HEK293T (cell line): ENCODE data around the gene SERTAD1.

Experiments
- FOXM1 ChIP-seq: fragments of 450-650 bp; IDR thresholded peaks from 2 replicates; pipeline ENCODE4 v1.6.1; 2017; ENCODE audit warnings: mild to moderate bottlenecking, borderline replicate concordance
- HDGF ChIP-seq: fragments of 450-650 bp; IDR thresholded peaks from 2 replicates; pipeline ENCODE4 v1.6.1; 2017; ENCODE audit warnings: antibody characterized with exemption, borderline replicate concordance
- L3MBTL2 ChIP-seq: fragments of 450-650 bp; conservative IDR thresholded peaks from 2 replicates; pipeline ENCODE4 v1.6.1; 2016; ENCODE audit warnings: mild to moderate bottlenecking
- LEF1 ChIP-seq: fragments of 450-650 bp; IDR thresholded peaks from 2 replicates; pipeline ENCODE4 v1.6.1; 2017; ENCODE audit warnings: mild to moderate bottlenecking, borderline replicate concordance
- NFRKB ChIP-seq: fragments of 450-650 bp; IDR thresholded peaks from 2 replicates; pipeline ENCODE4 v1.6.1; 2016; ENCODE audit warnings: mild to moderate bottlenecking, moderate library complexity
- SP1 ChIP-seq: fragments of 450-650 bp; IDR thresholded peaks from 2 replicates; pipeline ENCODE4 v1.6.1; 2017
- TARDBP ChIP-seq: fragments of 450-650 bp; IDR thresholded peaks from 2 replicates; pipeline ENCODE4 v1.6.1; 2016
- ZNF384 ChIP-seq: fragments of 450-650 bp; IDR thresholded peaks from 2 replicates; pipeline ENCODE4 v1.6.1; 2016

- no peak for TF ChIP-seq NFRKB
- TF ChIP-seq HDGF: no peak
- no peak for TF ChIP-seq SP1
- TF ChIP-seq LEF1: no peak
- TF ChIP-seq TARDBP: no peak
- no peak for TF ChIP-seq FOXM1
- TF ChIP-seq L3MBTL2: no peak
- TF ChIP-seq ZNF384: peak; percentile 53; the same call in 1 of the 2 replicates
These were observed 3.6 kb downstream of the SERTAD1 start for GRCh38 chr19:40421993-40422747.
